Measurements from ENCODE around the gene RTEL1. TPM values are rescaled to one million over a fixed set of nuclear protein-coding genes. Genes with fewer than 3 reads are reported as not detected.

The RTEL1 gene
- total RNA-seq, 1 experiment from 2014 or later = 33.4 TPM

DNA sequence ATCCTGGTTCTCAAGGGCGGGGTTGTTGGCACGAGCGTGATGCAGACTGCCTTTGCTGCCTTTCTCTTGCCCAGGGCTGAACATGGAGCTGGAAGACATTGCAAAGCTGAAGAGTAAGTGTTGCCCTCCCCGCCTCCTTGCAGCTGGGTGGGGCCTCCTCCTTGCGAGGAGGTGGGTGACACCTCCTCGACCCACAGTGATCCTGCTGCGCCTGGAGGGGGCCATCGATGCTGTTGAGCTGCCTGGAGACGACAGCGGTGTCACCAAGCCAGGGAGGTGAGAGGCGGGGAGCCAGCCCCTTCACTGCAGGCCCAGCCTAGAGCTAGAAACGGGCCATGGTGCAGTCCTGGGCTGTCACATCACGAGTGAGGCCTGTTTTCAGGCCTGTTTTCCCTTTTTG, 20.0 kb downstream of the RTEL1 start:
- Histone ChIP-seq H2BK20ac (ENCODE audit: low read depth, low read length, poor library complexity, severe bottlenecking) (no peak overlapping the region), H4K8ac (replicated peaks; ENCODE audit: insufficient read length, low read depth, low read length) (no peak overlapping the region), H3K56ac (ENCODE audit: insufficient read length, low read depth, low read length) (no peak overlapping the region), H3K4me1 (ENCODE audit: insufficient read depth, low read length) (no peaks in the 10 kb centered on the region), H3K23me2 (ENCODE audit: insufficient read length, low read depth, low read length, poor library complexity, severe bottlenecking) (no peaks in the 10 kb centered on the region), H4K20me1 (ENCODE audit: control insufficient read depth, insufficient read depth, insufficient read length) (no peaks in the 10 kb centered on the region), H3K4ac (ENCODE audit: low read depth, low read length) (no peak overlapping the region), H3K27me3 (ENCODE audit: insufficient read depth, low read length) (no peaks in the 10 kb centered on the region), H3K4me2 (ENCODE audit: insufficient read depth, insufficient read length, low read length) (no peak overlapping the region), H2BK15ac (ENCODE audit: low read depth, low read length) (no peak overlapping the region), H3K9me3 (ENCODE audit: control insufficient read depth, low read depth, low read length) (no peaks in the 10 kb centered on the region), H3K79me1 (ENCODE audit: insufficient read depth, low read depth, low read length, poor library complexity, severe bottlenecking) (no peaks in the 10 kb centered on the region), H2AFZ (ENCODE audit: low read length) (no peak overlapping the region), H3K79me2 (ENCODE audit: insufficient read depth, low read length) (no peaks in the 10 kb centered on the region), H3K14ac (ENCODE audit: insufficient read depth, low read length) (no peak overlapping the region; the same call in 1 of the 2 replicates), H2BK12ac (ENCODE audit: insufficient read length, low read depth, low read length) (no peak overlapping the region), H2AK5ac (ENCODE audit: insufficient read length, low read length) (no peak overlapping the region), H2BK120ac (ENCODE audit: low read depth, low read length, poor library complexity, severe bottlenecking) (no peak overlapping the region), H4K5ac (ENCODE audit: insufficient read length, low read depth, low read length) (no peak overlapping the region), H3K27ac (ENCODE audit: insufficient read length, low read depth, low read length) (no peak overlapping the region), H3K18ac (ENCODE audit: insufficient read length, low read depth, low read length) (no peak overlapping the region), H3K9ac (ENCODE audit: extremely low read depth, insufficient read length, low read length) (no peak overlapping the region), H2BK5ac (ENCODE audit: insufficient read length, low read length) (no peak overlapping the region), H3T11ph (ENCODE audit: low read length) (no peak overlapping the region), H4K91ac (ENCODE audit: insufficient read length, low read depth, low read length) (no peak overlapping the region), H3K23ac (ENCODE audit: insufficient read length, low read depth, low read length) (no peak overlapping the region)
- DNase-seq = no peak
- TF ChIP-seq, protein P1, sequence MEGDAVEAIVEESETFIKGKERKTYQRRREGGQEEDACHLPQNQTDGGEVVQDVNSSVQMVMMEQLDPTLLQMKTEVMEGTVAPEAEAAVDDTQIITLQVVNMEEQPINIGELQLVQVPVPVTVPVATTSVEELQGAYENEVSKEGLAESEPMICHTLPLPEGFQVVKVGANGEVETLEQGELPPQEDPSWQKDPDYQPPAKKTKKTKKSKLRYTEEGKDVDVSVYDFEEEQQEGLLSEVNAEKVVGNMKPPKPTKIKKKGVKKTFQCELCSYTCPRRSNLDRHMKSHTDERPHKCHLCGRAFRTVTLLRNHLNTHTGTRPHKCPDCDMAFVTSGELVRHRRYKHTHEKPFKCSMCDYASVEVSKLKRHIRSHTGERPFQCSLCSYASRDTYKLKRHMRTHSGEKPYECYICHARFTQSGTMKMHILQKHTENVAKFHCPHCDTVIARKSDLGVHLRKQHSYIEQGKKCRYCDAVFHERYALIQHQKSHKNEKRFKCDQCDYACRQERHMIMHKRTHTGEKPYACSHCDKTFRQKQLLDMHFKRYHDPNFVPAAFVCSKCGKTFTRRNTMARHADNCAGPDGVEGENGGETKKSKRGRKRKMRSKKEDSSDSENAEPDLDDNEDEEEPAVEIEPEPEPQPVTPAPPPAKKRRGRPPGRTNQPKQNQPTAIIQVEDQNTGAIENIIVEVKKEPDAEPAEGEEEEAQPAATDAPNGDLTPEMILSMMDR (conservative IDR thresholded peaks at IDR 0.05) = no peak
- WGBS (ENCODE audit: extremely low coverage, insufficient read length, low lambda C conversion rate) = no CpG with 5 or more reads among the region's 13 CpGs
- H3K4me3 Mint-ChIP-seq = no peak overlapping the region
- no peak overlapping the region for H3K27ac Mint-ChIP-seq
- peaks cover 14 to 31% (median 30%) of the 10 kb centered on the region in 3 experiments; a peak in 6 of 7 replicates for H3K36me3 Mint-ChIP-seq (ENCODE audit: insufficient read depth in 1 of 3, low read depth in 3 of 3)
- no peaks in the 10 kb centered on the region for H3K27me3 Mint-ChIP-seq (ENCODE audit: low read depth)
- H3K9me3 Mint-ChIP-seq = no peaks in the 10 kb centered on the region; a peak in 1 of 5 replicates
- H3K4me1 Mint-ChIP-seq = no peaks in the 10 kb centered on the region
